Heart right ventricle (tissue), 16 donors: Measurements from ENCODE around the gene PLA2G4E. TPM values are rescaled to one million over a fixed set of nuclear protein-coding genes. Genes with fewer than 3 reads are reported as not detected.

Experiments
- ATAC-seq, 8 donors: fragments of 200-7000 bp; cut with Tn5 transposase; one replicate each; pipeline ENCODE4 v1.9.1; 2020; ENCODE audit warnings: mild to moderate bottlenecking in 8 of 8, moderate library complexity in 8 of 8, moderate number of reproducible peaks in 1 of 8
- DNase-seq, 2 donors: peaks; one replicate each; pipeline ENCODE4 v3.0.0-alpha.2; 2020
- H3K27ac ChIP-seq, 10 donors: fragments of 200-600 bp; sonication (generic) in 2 of 10; one replicate each; pipeline versions ENCODE4 v1.5.0 to v1.8.0; 2020 to 2022; ENCODE audit warnings: mild to moderate bottlenecking in 3 of 10
- H3K27me3 ChIP-seq, 7 donors: fragments of 200-600 bp; one replicate each; pipeline ENCODE4 v1.8.0; 2021 to 2022; ENCODE audit warnings: mild to moderate bottlenecking in 2 of 7
- H3K36me3 ChIP-seq, 9 donors: fragments of 200-600 bp; sonication (generic) in 1 of 9; one replicate each; pipeline versions ENCODE4 v1.5.0 to v1.8.0; 2020 to 2022; ENCODE audit warnings: mild to moderate bottlenecking in 2 of 9
- H3K4me1 ChIP-seq, 9 donors: fragments of 200-600 bp; sonication (generic) in 1 of 9; one replicate each; pipeline versions ENCODE4 v1.5.0 to v1.8.0; 2020 to 2022; ENCODE audit warnings: mild to moderate bottlenecking in 4 of 9
- H3K4me3 ChIP-seq, 10 donors: fragments of 200-600 bp; sonication (generic) in 2 of 10; one replicate each; pipeline versions ENCODE4 v1.5.0 to v1.8.0; 2020 to 2022; ENCODE audit warnings: mild to moderate bottlenecking in 7 of 10, moderate library complexity in 2 of 10
- H3K9me3 ChIP-seq, 11 donors: fragments of 200-600 bp in 10 of 11; sonication (generic) in 2 of 11; one replicate each; pipeline versions ENCODE4 v1.5.0 to v1.8.0; 2013 to 2022; ENCODE audit warnings: mild to moderate bottlenecking in 2 of 11, control low read depth in 1 of 11, moderate library complexity in 1 of 11
- CTCF ChIP-seq, 9 donors: fragments of 200-600 bp; sonication (generic) in 2 of 9; IDR thresholded peaks; one replicate each; pipeline versions ENCODE4 v1.5.0 to v1.8.0; 2021 to 2022; ENCODE audit warnings: antibody characterized with exemption in 9 of 9, mild to moderate bottlenecking in 5 of 9, moderate library complexity in 1 of 9
- WGBS, 2 donors: extraction: QIAGEN DNeasy Blood & Tissue Kit; methylation state at CpG; one replicate each; pipeline ENCODE4 v1.1.7; 2013; ENCODE audit warnings: inconsistent platforms in 1 of 2; 5-methylcytosine and 5-hydroxymethylcytosine counted together
- intact Hi-C, 10 donors: fragments of 100-400 bp; cut with DNase I; formaldehyde crosslinking; loops; one replicate each; pipeline versions ENCODE4 v1.11.1 to v1.14.2; 2022
- polyA plus RNA-seq, 2 donors: library from polyadenylated mRNA; stranded (reverse); fragments of 200-250 nt; gene quantifications; one replicate each; pipeline ENCODE4 v1.2.3, GENCODE V29; 2013
- total RNA-seq, 10 donors: library from RNA; stranded (reverse); fragmentation: NEBNext Ultra II Directional in 3 of 10; extraction: Animal tissue kit (Norgen Biotek cat#: 25700) in 3 of 10; gene quantifications; one replicate each; pipeline versions ENCODE4 v1.2.1 to v1.2.4, GENCODE V29; 2021 to 2023
- donor health status: Arrhythmogenic right ventricular cardiomyopathy.
- donor health status: ischemic (EF 13 %, LVEDD 7.1; RV severe dilation, severe dysfunction).
- donor health status: healthy with polysubstance abuse.
- donor health status: DM: no; HTN: yes; CAD: no.
- donor health status: DM: no; HTN: no; CAD: no.
- donor health status: ischemic (EF 25% LVEDD 6.9; RV normal size, moderate dysfunction).
- donor health status: ischemic (EF 25% LVEDD 5.7; RV mildly dilated, moderate dysfunction).
- donor health status: healthy.
- donor health status: DM: yes; HTN: yes; CAD: no.
- donor health status: Ischemic cardiomyopathy.
- donor health status: ischemic (EF 35%, LVEDD 5.7; RV mildly dilated, moderate dysfunction).
- donor health status: nonischemic (EF 11% LVEDD 7.7; RV severe dilation, severe dysfunction).
- donor health status: DM: yes; HTN: yes; CAD: no.
- donor health status: PGD.
- donor health status: ischemic (EF 29% LVEDD 5.4; RV normal size, mild dysfunction).
- donor health status: nonischemic (EF 23%, LVEDD 6.1; RV moderate dilation, normal function).

Gene PLA2G4E
- total and polyA plus RNA-seq, 12 donors, result 0.05 to 0.79 (median 0.07) TPM; not detected in 7

GRCh38 chr15:42021593-42021992 is 751 bp upstream of the PLA2G4E start:
- Histone ChIP-seq H3K4me3 (no peak overlapping the region), H3K27ac (no peak overlapping the region), H3K9me3 (no peaks in the 10 kb centered on the region), H3K4me1 (peaks cover 3 to 17% (median 11%) of the 10 kb centered on the region in 9 donors), H3K36me3 (no peaks in the 10 kb centered on the region), H3K27me3 (no peaks in the 10 kb centered on the region)
- no peak for TF ChIP-seq CTCF (IDR thresholded peaks at IDR 0.05)
- ATAC-seq (no peak), DNase-seq (no peak)
- intact Hi-C loops, result no loop called here
- 85 to 87% methylated on average over 5 of the region's 5 CpGs for WGBS, 2 donors

- DNase-seq (peak; percentile 9 to 69), ATAC-seq (peak; percentile 55 to 95 (median 84))
- 27 to 41% methylated on average over 6 of the region's 6 CpGs for WGBS, 2 donors
- no peaks in the 10 kb centered on the region for H3K9me3 ChIP-seq
- no peaks in the 10 kb centered on the region for H3K36me3 ChIP-seq
- no peaks in the 10 kb centered on the region for H3K27me3 ChIP-seq
- intact Hi-C loops, result loop anchor here in 1 of 10 donors (5.0 kb wide), 1 partner anchor 34 kb away; no protein-coding TSS in a partner anchor
- no peak for TF ChIP-seq CTCF (IDR thresholded peaks at IDR 0.05)
- peak overlapping the region in 5 of 10 donors; percentile 34 to 71 (median 57) for H3K27ac ChIP-seq
- no peak overlapping the region for H3K4me3 ChIP-seq
- H3K4me1 ChIP-seq, result peaks cover 3 to 17% (median 11%) of the 10 kb centered on the region in 9 donors
Measured at GRCh38 chr15:42018306-42019224, 2.3 kb downstream of the PLA2G4E start.

- Histone ChIP-seq H3K4me1 (peaks cover 3 to 17% (median 11%) of the 10 kb centered on the region in 9 donors), H3K9me3 (no peaks in the 10 kb centered on the region), H3K36me3 (no peaks in the 10 kb centered on the region), H3K4me3 (no peak overlapping the region), H3K27ac (no peak overlapping the region), H3K27me3 (no peaks in the 10 kb centered on the region)
- WGBS, 2 donors, result 84 to 89% methylated on average over 6 of the region's 6 CpGs
- TF ChIP-seq CTCF (IDR thresholded peaks at IDR 0.05), result no peak
- intact Hi-C loops, result loop anchor here in 1 of 10 donors (5.0 kb wide), 1 partner anchor 35 kb away; no protein-coding TSS in a partner anchor
- ATAC-seq, result no peak
- DNase-seq, result no peak
Measured at GRCh38 chr15:42016971-42017370, 3.9 kb downstream of the PLA2G4E start.

GRCh38 chr15:42014406-42014805 is 6.4 kb downstream of the PLA2G4E start:
- no peak overlapping the region for H3K27ac ChIP-seq
- no peak for TF ChIP-seq CTCF (IDR thresholded peaks at IDR 0.05)
- intact Hi-C loops, result no loop called here
- no peaks in the 10 kb centered on the region for H3K36me3 ChIP-seq
- no peaks in the 10 kb centered on the region for H3K27me3 ChIP-seq
- H3K4me1 ChIP-seq, result peaks cover 5 to 14% (median 9%) of the 10 kb centered on the region in 9 donors
- no peak for DNase-seq
- H3K4me3 ChIP-seq, result no peak overlapping the region
- WGBS, 2 donors, result 83 to 99% methylated on average over 4 of the region's 4 CpGs
- no peak for ATAC-seq
- H3K9me3 ChIP-seq, result no peaks in the 10 kb centered on the region
